GM21390 (cell line): Measurements from ENCODE around the gene MCF2L.

Source experiments
- ATAC-seq: cut with Tn5 transposase; IDR thresholded peaks from one replicate; pipeline ENCODE4 v1.9.1; 2021; ENCODE audit not compliant: unreplicated experiment

The MCF2L gene

DNA sequence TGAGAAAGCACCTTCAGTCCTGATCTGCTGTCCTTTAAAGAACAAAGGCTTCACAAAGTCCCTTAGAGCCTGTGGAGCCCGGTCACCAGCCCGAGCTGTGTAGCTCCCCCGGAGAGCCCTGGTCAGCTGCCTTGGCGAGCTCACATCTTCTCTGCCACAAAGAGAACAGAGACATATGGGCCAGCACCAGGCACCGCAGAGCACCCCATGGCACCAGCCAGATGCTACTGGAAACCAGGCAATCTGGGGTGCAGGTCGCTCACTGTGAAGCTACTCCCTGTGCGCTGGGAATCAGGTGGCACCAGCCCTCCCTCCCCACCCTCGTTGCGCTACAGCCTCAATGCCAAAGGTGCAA is 92.2 kb downstream of the MCF2L start:
- no peak for ATAC-seq

DNA sequence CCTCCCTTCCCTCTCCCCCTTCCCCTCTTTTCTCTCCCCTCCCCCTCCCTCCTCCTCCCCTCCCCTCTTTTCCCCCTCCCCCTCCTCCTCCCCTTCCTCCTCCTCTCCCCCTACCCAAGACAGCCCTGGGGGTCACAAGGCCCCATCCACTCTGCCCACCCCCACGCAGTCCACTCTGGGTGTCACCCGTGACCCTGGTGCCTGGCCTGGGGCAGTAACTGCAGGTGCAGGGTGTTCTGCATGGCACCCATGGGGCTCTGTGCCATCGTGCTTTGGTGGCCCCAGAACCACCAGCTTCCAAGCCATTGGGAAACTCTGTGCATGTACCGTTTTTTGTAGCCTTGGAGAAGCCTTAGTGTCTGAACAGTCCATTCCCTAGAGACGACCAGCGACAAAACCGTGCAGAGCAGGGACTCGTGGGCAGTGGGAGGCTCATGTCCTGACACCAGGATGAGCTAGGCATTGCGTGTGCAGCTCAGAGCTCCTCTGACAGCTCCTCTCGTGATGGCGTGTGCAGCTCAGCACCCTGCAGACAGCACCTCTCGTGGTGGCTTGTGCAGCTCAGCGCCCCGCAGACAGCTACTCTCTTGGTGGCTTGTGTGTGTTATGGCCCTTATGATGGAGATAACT is 92.9 kb downstream of the MCF2L start:
- ATAC-seq = no peak

DNA sequence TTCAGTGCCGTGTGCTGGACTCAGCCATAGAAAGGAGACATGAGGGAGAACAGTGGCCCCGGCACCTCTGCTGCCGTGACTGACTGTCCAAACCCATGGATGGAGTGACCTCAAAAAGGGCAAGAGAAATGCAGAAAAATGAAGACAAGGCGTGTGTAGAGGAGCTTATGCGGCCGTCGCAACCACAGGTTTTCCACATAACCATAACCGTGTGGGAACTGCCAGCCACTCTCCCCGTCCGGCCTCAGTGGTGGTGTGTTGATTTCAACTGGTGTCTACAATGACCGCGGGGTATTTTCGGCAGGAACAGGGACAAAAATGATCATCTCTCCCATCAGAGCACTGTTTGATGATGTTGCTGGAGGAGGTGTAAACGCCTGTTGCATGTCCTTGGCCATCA is 93.7 kb downstream of the MCF2L start:
- ATAC-seq = no peak

DNA sequence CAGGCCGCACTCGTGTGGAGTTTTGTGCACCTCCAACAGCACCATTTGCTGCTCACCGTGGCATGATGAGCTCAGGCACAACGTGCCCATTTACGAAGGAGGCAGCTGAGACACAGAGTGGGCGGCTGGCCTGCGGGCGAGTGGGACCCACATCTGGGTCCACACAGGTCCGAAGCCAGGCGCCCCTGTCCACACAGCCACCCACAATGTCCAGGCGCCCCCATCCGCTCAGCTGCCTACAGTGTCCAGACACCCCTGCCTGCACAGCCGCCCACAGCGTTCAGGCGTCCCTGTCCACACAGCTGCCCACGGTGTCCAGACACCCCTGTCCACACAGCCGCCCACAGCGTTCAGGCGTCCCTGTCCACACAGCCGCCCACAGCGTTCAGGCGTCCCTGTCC is 94.1 kb downstream of the MCF2L start:
- ATAC-seq = no peak

DNA sequence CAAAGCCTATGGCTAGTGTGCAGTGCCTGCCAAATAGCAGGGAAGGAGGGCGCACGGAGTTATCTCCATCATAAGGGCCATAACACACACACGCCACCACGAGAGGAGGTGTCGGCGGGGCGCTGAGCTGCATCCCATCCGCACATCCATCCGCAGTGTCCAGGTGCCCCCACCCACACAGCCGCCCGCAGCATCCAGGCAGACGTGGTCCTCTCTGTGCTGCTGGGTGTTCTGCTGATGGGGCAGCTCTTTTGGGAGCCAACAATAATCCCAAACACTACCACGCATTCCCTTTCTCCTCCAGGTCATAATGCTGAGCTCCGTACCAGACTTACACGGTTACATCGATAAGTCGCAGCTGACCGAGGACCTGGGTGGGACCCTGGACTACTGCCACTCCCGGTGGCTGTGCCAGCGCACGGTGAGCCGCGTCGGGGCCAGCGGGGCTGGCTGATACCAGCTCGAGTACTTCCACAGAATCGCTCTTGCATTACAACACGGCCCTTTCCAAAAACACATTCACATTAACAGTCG is 95.1 kb downstream of the MCF2L start:
- ATAC-seq = no peak

DNA sequence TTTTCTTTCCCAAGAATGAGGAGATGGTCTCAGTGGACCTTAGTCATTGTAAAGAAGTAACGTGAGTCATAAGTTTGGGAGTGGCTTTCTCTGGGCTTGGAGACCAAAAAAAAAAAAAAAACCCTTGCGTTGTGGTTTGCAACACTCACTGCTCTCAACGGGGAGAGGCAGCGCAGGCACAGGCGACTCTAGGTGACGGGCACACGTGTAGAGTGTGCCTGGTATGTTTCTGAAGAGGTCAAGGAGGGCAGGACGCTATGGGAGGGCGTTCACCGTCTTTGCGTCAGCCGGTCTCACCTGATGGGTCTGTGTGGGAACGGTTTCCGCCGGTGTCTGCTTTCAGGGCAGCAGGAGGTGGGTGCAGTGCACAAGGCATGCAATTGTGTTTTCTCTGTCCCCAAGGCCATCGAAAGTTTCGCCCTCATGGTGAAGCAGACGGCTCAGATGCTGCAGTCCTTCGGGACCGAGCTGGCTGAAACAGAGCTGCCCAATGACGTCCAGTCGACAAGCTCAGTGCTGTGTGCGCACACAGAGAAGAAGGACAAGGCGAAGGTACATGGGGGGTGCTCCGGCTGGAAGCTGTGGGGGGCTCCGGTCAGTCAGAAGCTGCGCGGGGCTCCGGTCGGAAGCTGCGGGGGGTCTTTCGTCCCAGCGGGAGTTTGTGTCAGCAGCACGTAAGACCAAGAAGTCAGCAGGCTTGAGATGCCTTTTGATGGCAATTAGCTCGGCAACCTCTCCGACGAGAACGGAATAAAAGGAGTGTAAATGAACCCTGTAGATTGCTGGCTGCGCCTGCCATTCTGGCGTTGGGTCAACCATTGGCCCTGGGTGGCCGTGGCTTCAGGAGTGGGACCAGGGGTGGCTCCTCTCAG is 95.8 kb downstream of the MCF2L start:
- no peak for ATAC-seq

DNA sequence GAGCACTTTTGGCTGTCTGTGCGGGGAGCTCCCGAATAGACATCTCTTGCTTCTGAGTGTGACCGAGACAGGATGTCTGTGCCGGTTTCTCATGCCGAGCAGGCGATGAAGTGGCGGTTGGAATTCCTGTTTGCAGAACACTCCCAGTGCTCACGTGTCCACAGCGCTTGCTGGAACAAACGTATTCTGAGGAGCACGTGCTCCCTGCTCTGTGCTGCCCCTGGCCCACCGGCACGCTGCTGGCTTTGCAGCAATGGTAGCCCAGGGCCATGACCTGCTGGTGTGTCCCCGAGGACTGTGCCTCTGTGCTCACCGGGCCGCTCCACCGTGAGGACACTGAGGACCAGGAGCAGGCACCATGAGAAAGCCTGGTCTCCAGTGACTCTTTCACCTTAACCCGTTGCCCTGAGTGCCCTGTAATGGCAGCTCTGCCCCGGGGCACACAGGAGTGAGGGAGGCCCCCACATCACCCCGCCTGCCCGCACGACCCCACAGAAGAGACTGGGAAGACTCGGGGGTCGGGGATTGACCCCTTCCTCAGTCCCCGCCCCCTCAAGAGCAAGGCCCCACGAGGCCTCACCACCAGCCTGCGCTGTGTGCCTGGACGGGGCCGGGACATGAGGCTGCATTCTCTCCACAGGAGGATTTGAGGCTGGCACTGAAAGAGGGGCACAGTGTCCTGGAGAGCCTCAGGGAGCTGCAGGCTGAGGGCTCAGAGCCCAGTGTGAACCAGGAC is 96.6 kb downstream of the MCF2L start:
- no peak for ATAC-seq

DNA sequence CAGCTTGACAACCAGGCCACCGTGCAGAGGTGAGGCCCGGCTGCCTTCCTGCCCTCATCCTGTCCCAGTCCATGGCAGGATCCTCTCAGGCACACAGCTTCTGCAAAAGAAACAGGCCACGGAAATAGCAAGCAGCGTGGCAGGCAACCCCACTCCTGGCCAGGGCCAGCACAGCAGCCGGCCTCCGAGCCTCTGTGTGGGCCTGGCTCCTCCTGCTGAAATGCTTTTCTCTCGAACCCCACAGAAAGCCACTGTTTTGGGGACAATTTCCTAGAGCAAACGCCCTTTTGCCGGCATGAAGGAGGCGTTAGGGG is 97.1 kb downstream of the MCF2L start:
- no peak for ATAC-seq

DNA sequence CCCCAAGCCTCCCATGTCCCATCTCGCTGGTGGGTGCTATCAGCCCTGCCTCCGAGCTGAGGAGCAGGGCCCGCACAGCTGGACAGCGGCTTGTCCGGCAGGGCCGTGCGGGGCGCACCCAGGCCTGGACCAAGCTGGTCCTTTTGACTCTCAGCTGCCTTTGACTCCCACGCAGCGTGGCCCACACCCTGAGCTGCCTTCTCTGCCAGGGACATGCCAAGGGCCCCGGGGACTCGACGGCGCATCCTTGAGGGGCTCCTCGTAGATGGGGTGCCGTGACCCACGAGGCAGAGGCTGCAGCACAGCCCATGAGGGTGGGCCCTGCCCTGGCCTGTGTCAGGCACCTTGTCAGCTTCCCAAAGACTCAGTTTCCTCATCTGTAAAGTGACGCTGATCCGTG is 97.7 kb downstream of the MCF2L start:
- ATAC-seq = no peak

DNA sequence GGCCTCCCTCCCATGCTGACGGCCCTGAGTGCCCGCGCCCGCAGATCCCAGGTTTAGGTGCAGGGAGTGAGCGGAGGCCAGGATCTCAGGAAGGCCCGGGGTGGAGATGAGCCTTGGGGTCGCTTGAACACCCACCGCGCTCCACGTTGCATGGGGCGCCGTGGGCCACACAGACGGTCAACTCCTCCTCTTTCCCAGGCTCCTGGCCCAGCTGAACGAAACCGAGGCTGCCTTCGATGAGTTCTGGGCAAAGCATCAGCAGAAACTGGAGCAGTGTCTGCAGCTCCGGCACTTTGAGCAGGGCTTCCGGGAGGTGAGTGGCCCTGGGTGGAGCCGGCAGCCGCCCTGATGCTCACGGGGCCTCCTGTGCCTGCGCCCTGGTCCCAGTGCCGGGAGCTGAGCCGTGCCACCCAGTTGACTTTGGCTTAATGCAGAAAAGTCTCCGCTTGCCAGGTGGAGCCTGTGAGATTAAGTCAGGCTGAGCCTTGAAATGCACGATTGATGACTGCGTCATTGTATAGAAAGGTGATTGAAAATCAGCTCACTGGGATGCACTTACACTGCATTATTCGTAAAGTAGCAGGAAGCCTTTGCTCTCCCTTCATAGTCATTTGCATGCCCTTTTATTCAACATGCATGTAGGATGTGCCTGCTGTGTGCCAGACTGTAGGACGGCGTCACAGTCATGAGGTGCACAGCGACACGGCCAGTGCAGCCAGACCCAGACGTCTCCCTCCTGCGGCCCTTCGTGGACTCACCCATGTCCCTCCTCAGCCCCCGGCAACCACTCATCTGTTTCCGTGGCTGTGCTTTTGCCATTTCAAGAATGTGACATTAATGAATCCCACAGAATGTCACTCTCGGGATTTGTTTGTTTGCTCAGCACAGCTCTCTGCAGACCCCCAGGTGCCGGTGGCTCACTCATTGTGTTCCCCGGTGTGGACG is 101.1 kb downstream of the MCF2L start:
- no peak for ATAC-seq

DNA sequence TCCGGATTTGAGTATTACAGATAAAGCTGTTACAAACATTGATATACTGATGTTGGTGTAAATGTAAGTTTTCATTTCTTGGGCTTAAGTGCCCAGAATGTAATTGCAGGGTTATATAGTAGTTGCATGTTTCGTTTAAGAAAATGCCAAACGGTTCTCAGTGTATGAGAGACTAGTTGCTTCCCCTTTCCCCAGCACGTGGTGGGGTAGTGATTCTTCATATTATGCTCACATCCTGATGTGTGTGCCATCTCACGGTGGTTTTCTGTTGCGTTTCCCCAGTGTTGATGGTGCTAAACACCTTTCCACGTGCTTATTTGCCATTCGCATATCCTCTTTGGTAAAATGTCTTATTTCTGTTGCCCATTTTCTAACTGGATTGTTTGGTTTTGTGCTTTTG is 101.8 kb downstream of the MCF2L start:
- no peak for ATAC-seq

DNA sequence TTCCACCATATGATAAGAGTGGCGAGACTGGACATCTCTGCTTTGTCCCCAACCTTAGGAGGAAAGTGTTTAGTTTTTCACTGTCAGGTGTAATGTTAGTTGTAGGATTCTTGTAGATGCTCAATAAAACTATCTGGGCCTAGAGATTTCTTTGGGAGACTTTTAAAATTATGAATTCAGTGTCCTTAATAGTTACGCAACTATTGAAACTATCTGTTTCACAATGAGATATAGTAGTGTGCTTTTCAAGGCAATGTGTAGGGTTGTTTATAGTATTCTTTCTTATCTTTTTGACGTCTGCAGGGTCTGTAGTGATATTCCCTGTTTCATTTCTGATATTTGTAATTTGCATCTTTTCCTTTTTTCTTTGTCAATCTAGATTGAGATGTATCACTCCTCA is 103.4 kb downstream of the MCF2L start:
- ATAC-seq = no peak

DNA sequence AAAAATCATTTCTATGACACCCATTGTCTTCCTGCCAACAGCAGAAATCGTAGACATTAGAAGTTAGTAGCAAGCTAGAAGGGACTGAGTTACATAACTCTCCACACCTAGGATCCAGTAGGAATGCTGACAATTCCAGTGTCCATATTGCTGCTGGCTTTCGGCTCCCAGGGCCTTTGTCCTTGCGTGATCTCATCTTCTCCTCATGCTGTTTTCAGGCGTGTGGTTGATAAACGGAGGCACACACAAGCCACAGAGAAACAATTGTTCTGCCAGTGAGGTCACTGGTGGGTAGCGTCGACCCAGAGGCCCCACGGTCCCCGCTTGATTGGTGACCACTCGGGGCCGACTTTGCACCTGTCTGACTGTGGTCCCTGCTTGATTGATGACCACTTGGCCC is 104.9 kb downstream of the MCF2L start:
- no peak for ATAC-seq

DNA sequence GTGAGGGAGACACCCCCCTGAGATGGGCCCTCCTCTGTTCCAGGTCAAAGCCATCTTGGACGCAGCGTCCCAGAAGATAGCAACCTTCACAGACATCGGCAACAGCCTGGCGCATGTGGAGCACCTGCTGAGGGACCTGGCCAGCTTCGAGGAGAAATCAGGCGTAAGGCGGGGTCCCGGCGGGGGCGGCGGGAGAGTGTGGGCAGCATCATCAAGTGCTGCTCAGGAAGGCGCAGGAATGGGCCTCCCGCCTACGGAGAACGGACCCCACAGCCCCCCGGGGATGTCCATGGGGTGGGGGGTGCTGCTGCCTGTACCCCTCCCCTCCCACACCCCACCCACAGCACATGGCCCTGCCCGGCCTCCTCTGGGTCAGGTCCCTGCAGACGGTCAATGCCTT is 105.4 kb downstream of the MCF2L start:
- no peak for ATAC-seq

DNA sequence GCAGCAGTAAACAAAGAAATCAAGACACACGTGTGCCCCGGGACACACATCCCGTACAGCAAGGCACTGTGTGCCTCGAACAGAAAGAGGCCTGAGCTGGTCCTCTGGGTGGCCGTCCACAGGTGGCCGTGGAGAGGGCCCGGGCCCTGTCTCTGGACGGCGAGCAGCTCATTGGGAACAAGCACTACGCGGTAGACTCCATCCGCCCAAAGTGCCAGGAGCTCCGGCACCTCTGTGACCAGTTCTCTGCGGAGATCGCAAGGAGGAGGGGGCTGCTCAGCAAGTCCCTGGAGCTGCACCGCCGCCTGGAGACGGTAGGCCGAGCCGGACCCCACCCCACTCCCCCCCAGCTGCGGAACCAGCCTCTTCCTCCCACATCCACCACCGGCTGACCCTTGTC is 105.9 kb downstream of the MCF2L start:
- ATAC-seq = no peak

DNA sequence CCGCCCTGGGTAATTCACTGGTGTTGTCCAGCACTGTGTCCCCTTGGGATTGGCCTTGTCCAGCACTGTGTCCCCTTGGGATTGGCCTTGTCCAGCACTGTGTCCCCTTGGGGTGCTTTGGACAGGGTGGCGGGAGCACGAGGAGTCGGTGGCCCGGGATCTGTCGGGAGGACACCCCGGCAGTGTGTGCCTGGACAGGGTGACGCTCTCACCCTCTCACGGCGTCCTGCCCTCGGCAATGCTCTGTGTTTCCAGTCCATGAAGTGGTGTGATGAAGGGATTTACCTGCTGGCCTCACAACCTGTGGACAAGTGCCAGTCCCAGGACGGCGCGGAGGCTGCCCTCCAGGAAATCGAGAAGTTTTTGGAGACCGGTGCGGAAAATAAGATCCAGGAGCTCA is 106.7 kb downstream of the MCF2L start:
- no peak for ATAC-seq

DNA sequence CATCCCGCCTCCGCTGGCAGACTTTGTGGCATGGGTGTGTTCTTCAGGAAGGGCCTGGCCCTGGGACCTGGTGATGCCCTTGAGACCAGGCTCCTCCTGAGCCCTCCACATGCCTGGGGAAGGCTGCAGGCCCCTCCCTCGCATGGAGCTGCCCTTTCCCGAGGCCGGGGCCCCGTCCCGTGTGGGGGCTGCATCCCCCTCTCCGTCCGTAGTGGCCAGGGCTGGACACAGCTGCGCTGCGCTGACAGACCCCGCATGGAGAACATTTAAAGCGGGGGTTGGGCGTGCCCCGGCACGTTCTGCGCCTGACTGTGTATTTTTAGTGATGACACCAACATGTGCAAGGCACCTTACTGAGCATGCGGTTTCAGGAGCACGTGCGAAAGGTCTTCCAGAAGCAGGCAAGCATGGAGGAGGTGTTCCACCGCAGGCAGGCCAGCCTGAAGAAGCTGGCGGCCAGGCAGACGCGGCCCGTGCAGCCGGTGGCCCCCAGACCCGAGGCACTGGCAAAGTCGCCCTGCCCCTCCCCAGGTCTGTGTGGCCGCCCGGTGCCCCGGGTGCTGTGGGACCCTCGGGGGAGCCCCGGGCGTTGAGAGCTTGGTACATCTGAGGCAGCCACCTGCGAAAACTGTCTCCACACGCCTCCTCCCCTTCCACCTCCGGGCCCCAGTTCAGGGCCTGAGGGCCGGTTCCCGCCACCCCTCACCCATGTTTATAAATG is 107.8 kb downstream of the MCF2L start:
- no peak for ATAC-seq

DNA sequence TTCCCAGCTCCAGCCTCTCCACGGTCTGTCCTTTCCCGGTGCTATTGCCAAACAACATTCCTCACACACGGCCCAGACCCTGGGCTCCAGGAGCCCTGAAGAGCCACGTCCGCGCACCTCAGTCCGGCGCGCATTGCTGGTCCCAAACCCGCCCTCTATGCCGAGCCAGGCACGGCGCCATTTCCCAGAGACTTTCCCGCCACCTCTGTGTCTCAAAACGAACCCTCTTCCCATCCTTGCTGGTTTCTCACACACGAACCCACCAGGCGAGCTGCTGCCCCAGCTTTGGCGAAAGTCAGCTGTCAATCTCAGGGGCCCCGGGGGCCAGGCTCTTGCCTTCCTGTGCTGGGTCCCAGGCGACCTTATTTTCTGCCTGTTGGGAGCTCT is 108.5 kb downstream of the MCF2L start:
- ATAC-seq = no peak

DNA sequence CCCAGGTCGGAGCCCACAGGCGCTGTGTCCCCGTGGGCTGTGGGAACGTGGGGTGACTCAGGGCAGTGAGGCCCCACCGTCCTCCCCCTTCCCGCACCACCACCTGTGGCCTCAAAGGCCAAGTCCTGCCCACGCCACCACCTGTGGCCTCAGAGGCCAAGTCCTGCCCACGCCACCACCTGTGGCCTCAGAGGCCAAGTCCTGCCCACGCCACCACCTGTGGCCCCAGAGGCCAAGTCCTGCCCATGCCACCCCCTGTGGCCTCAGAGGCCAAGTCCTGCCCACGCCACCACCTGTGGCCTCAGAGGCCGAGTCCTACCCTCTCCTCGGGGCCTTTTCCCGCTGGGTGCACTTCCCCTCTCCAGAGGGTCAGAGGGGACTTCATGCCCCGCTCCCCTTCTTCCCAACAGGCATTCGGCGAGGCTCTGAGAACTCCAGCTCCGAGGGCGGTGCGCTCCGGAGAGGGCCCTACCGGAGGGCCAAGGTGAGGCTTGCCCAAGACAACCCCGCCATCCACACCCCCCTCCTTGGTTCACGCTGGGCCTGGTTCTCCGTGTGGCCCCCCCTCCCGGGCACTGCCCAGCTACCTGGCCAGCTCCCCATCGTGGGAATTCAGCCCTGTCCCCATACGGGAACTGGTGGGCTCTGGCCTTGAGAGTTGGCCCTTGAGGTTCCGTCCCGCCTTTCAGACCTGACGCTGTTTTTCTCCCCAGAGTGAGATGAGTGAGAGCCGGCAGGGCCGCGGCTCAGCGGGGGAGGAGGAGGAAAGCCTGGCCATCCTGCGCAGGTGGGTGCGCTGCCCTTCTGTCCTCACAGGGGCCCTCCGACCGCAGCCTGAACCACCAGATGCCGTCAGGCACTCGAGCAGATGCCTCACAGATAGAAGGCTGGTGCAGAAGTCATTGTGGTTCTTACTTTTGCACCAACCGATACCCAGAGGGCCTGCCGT is 109.2 kb downstream of the MCF2L start:
- ATAC-seq = no peak
